PC-3 (cell line): ENCODE results near the gene CACNA1A.

Experiments used
- CTCF ChIP-seq: fragments of 300-600 bp; sonication (generic); conservative IDR thresholded peaks from 2 replicates; pipeline ENCODE4 v1.5.1; 2017; ENCODE audit warnings: antibody characterized with exemption, low read depth, mild to moderate bottlenecking, low read length
- EZH2 ChIP-seq: fragments of 300-600 bp; sonication (generic); IDR thresholded peaks from one replicate; pipeline ENCODE4 v1.6.1; 2017; ENCODE audit warnings: antibody characterized with exemption, mild to moderate bottlenecking, low read length; ENCODE audit not compliant: unreplicated experiment
- EZH2phosphoT487 ChIP-seq: fragments of 300-600 bp; sonication (generic); IDR thresholded peaks from 2 replicates; pipeline ENCODE4 v1.6.1; 2018; ENCODE audit warnings: mild to moderate bottlenecking, antibody characterized with exemption, low read length, borderline replicate concordance

- no peak for TF ChIP-seq EZH2
- TF ChIP-seq CTCF = no peak
- no peak for TF ChIP-seq EZH2phosphoT487
Observed at GRCh38 chr19:13363245-13363644, 143.0 kb downstream of the CACNA1A start.
